ENCODE measurements around the gene IREB2.
"Not testable (repeated sequence)": the region's sequence is repeated elsewhere in the genome, so short reads cannot be mapped to it uniquely, and the experiment has no call there.

The IREB2 gene

DNA sequence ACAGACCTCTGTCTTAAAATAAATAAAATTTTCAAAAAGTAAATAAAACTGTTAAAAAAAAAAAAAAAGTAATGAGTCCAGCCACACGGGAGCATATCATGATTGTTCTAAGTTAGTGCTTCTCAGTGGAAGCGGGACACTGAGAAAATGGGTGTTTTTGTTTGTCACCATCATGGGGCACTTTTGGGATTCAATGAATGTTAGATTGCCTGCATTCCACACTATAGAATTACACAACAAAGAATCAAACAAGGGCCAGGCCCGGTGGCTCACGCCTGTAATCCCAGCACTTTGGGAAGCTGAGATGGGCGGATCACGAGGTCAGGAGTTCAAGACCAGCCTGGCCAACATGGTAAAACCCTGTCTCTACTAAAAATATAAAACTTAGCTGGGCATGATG is 3.3 kb upstream of the IREB2 start:
- not testable (repeated sequence) for DNase-seq

DNA sequence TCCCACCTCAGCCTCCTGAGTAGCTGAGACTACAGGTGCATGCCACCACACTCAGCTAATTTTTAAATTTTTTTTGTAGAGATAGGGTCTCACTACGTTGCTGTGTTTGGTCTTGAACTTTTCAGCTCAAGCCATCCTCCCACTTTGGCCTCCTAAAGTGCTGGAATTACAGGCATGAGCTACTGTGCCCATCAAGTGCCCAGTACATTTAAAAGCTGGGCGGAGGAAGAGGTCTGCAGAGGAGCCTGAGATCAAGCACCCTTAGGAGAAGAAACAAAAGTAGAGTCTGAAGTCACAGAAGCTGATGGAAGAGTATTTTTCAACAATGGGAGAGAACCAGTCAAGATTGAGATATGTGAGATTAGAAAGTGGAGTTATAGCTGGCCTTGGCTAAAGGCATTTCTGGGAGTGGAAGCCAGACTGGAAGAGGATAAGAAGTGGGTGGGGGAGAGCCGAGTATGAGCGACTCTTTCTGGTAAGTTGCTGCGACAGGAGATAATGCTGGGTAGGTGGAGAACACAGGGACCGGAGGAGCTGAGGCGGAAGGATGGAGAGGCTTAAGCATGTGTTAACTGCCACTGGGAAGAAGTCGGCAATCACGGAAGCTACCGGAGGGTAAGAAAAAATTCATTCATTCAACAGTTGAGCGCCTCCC is 782 bp upstream of the IREB2 start:
- DNase-seq = no peak

DNA sequence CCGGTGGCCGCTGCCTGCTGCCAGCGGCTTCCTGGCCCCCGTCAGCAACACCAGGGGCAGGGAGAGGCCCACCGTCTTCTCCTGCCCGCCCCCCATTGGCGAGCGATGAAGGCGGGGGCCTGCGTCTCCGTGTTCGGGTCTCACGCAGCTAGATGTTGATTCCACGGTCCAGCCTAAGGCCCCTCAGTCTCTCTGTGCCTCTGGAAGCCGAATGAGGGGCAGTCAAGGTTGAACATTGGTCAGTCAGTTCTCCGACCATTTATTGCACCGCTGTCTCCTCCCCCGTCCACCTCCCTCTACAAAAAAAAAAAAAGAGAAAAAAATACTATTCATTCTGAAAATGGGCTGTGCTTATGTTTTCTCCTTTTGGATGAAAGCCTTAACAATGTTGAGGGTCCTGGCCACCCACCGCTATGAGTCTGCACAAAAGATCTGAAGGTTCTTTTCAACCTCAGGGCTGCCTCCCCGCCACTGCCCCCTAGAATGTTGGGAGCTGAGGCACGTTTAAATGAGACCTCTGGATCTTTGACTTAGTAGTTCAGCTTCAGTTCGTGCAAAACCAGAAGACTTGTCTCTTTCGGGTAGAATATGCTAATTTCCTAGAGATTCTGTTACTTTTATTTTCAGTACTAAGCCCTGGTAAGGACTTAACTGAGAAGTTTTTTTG is 736 bp downstream of the IREB2 start:
- no peak for DNase-seq

DNA sequence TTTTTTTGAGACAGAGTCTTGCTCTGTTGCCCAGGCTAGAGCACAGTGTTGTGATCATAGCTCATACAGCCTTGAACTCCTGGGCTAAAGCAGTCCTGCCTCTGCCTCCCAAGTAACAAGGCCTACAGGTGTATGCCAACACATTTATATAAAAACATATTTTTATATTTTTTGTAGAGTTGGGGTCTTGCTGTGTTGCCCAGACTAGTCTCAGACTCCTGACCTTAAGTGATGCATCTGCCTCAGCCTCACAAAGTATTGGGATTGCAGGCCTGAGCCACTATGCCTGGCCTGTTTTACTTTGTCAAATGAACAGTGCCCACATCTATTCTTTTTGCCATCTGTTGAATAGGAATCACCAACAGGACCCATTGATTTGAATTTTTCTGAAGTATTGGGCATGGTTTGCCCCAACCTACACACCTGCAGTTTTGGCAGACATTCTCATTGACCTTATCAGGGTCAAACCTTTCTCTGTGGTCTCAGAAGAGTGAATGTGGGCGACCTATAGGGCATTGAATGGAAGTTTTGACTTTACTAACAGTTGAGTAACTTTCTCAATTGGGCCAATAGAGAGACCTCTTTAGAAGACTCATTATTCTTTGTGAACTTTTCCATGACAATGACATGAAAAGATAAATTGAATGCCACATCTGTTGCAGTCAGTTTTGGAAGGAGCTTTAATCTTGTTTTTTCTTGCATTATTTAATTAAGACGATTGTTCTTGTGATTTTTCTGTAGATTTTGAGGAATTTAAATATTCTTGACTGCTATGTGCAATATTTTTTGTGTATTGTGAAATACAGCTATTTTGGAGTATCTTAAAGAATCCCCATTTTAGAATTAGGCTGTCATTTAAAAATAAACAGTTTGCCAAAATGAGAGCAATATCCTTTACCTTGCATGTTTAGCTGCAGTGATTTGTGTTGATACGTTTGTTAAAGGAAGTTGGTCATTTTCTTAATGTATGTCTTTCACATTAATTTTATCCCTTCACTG is 2.7 kb downstream of the IREB2 start:
- no peak for DNase-seq

DNA sequence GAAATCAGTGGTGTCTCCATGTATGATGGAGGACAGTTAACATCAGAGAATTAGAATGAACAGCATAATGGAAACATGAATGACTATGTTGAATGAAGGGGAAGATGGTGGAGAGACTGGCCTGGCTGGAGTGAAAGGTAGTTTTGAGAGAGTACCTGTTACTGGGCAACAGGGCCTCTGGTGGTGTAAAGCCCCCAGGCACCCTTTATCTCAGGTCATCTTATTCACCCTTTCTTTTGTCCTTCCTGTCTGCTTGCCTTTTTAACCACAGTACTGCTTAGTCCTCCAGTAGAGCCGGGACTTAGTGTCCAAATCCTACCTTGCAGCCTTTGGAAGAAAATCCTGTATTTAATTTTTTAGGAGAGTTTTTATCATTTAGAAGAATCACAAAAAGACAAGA is 6.2 kb downstream of the IREB2 start:
- no peak for DNase-seq

DNA sequence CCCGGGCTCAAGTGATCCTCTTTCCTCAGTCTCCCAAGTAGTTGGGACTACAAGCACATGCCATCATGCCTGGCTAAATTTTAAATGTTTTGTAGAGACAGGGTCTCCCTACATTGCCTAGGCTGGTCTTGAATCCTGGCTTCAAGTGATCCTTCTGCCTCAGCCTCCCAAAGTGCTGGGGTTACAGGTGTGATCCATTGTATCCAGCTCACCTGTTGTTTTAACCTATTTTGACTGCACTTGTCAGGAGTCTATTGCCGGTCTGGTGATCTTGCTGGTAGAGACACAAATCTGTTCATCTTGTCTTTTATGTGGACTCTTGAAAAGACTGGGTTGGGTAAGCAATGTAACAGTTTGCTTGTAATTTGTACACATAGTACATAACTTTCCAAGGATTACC is 7.9 kb downstream of the IREB2 start:
- no peak for DNase-seq

DNA sequence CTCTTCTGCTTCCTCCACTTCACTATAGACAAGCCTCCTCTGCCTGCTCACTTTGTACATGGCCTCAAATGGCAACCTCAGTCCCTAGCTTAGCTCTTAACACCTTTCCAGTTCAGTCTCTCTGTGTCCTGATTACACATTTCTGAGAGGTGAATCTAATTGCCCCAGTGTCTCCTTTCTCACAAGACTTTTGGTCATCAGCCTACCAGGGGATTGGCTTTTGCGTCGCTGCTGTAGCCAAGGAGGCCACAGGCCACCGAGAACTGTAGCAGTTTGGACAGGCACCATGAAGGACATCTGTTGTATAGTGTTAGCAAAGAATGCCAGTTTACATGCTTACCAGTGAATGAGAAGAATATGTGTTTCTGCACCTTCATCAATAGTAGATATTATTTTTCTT is 8.5 kb downstream of the IREB2 start:
- DNase-seq = no peak

DNA sequence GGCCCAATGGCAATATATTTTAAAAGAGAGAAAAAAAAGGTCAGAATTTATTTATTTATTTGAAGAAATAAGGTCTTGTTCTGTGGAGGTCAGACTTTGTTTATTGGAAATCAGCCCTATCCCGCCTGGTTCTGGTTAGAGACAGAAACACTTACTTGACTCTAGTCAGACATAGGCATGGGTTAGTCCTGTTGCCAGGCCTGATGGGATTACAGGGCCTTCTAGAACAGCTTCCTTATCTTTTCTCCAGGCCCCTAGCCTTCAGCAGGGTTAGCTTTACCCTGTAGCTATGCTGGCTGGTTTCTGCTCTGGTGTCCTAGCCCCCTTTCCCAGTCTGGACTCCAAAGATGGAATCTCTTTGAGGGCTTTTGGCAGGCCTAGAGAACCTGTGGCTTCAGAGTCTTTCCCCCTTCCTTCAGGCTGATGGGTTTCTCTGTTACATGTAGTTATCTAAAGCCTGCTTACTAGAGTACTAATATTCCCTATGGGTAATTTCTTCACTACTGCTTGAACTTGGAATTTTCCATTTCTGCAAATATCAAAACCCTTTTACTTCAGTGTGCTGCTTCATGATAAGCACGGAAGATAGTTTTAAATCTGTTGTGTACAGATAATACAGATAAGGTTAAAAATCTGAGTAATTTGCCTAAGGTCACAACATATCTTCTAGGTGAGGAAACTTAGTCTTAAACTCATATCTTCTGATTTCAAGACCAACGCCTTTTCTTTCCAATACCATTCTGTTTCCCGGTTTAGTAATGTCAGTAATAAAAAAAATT is 10.6 kb downstream of the IREB2 start:
- no peak for DNase-seq

DNA sequence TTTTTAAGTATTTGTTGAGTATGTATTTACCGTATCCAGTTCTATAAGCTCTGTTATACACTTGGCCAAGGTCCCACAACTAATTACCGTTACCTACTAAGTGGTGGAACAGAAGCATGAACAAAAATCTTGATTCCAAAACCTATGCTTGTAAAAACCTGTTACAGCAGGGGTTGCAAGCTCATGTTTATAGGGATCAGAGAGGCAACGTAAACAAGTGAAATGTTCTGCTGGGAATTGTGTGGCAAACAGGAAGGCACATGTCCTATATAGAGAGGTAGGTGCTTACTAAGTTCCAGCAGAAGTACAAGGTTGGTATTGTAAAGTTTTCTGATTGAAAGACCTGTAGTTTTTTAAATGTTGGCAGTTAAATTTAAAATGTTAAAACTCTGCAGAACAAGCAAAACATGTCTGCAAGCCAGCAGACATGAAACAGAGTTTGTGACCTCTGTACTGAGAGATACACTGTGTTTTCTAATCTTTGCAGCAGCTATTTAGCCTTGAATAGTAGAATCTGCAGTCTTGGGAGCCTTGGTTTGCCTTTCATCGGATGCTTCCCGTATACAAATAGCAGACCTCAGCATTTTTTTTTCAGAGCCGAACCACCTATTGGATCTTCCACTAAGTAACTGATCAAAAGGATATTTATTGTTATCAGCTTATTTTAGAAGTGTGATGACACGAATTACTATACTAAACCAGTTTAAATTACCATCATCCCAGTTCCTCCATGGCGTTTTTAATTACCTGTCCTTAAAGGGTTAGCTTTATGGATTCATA is 11.4 kb downstream of the IREB2 start:
- DNase-seq = no peak

DNA sequence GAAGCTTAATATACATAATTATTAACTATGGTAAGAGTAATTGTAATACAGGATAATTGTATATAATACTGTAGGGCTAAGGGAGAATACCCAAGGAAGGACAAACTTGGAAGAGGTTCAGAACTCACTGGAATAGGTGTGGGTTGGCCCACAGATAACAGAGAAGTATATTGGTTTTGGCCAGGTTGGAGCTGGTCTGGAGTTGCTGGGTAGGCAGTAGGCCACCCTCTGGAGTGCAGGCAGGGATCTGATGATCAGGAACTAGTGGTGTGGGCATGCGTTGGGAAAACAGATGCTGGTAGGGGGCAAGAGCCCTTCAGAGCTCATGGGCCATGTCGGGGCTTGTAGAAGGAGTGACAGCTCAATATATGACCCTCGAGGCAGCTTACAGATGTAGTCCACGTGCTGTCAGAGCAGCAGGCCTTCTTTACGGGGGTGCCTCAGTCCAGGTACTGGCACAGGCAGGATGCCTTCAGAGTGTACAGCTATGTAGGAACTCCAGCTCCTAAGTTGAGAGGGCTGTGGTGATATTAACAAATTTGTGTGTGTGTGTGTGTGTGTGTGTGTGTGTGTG is 12.4 kb downstream of the IREB2 start:
- DNase-seq = no peak

DNA sequence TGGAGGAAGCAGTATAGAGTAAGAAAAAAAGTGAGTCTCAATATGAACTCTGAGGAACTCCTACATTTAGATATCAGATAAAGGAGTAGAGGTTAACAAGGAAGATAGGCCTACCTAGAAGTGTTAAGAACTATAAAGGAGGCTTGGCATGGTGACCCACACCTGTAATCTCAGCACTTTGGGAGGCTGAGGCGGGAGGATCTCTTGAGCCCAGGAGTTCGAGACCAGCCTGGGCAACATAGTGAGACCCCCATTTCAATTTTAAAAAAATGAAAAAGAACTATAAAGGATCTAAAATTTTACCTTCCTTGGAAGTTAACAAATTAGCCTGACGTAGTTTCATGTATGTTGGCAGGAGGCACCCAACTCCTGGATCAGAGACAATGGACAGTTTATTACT is 14.5 kb downstream of the IREB2 start:
- DNase-seq = no peak

DNA sequence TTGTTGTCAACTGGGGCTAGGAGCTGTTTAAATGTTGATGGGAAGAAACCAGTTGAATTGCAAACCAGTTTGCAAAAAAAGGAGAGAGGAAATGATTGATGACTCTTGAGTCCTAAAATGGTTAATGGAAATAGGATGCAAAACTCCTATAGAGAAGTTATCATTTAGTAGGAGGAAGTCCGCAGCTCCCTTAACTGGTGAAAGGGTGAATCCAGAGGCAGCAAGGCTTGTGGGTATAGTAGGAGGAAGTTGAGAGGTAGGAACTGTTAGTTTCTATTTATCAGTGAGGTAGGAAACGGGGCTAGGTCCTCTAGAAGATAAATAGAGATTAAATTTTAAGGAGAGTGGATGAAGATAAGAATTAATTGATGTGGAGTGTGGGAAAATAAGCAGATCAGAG is 15.4 kb downstream of the IREB2 start:
- DNase-seq = no peak

DNA sequence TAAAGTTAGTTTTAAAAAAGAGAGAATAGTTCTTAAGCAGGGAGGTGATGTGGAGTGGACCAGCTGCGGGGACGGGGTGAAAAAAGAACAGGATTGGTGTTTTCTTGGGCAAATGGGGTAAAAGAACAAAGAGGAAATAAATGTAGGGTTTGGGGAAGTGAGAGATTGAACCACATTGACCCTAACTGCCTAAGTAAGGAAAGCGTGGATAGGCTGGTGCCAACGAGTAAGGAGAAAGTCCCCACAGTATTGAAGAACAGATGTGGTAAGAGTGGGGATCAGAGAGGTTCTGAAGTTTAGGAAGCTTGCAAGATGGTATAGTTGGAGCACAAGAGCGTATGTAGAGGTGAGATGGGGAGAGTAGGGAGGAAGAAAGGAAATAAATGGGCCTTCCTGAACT is 17.0 kb downstream of the IREB2 start:
- peak; percentile 39 for DNase-seq

DNA sequence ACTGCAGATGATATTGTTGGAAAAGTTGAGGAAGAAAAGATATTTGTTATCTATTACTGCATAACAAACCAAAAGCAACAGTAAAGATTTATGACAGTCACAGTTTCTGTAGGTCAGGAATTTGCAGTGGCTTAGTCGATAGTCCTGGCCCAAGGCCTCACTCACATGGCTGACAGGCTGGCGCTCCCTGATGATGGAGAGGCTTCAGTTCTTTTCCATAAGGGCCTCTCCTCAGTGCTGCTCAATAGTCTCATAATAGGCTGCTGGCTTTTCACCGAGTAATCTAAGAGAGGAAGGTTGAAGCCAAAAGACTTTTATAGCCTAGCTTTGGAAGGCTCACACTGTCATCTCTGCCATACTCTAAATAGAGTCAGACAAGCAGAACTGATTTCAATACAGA is 17.7 kb downstream of the IREB2 start:
- no peak for DNase-seq

DNA sequence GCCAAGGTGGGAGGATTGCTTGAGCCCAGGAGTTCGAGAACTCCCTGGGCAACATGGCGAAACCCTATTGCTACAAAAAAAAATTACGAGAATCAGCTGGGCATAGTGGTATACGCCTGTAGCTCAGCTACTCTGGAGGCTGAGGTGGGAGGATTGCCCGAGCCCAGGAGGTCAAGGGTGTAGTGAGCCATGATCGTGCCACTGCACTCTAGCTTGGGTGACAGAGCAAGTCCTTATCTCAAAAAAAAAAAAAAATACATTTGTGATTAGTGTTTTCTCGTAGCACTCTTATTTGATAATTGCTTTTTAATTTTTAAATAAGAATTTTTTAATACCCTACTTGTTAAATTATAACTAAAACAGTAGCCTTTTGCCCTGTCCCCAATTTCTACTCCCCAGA is 18.4 kb downstream of the IREB2 start:
- no peak for DNase-seq

DNA sequence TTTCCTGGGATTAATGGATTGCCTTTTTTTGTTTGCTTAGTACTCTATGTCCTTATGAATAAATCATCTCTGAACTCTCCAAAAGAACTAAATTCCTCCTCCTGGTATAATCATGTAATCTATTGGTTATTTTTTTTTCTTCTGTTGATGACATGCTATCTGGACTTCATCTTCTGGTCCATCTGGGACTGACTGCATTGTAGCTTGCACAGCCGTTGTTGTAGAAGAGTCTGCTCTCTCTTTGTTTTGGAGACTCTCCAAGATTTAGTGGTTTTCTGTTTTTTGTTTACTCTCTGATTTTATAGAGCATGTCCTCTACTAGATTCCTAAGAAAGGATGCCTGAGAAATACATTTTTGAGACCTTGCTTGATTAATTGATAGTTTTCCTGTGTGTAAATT is 19.1 kb downstream of the IREB2 start:
- DNase-seq = no peak

DNA sequence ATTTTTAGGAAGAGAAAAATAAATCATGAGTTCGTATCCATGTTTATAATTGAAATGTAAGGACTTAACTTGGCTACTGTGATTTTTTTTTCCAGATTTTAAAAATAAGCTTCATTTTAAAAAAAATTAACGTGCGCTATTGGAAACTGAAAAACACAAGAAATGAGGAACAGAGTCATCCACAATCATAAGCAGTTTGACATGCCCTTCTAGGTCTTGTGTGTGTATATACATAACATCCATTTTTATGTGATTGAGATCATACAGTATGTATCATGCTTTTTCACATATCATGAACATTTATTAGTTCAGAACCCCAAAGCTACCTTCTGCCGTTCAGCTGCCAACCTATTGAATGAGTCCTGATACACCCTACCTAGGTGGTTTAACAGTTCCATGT is 22.7 kb downstream of the IREB2 start:
- no peak for DNase-seq

DNA sequence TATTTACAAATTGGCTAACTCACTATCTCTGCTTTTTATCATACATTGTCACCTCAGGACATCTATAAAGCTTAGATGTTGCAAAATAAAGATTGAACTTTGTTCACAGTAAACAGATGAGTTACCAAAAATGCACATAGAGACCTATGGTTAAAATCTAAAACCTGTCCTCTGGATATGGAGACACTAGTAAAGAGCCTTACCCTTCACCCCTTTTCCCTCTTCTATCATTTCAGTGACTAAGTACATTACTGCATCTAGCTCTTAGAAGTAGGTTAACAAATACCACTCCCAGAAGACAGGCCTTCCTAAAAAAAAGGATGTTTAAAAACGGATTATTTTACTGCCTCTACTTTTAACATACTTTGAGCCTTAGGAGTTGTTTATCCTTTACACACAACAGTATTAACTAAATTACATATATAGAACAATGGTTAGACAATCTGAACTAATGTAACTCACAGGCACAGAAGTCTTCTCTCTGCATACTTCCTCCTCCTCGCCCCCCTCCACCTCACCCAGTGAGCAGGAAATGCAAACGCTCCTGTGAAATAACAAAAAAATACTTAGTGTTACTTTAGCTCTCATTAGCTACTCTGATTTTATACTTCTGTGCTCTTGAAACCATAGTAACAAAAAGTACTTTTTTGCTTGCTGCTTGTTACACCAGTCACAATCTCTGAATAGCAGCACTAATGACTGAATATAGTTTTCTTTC is 23.3 kb downstream of the IREB2 start:
- no peak for DNase-seq

DNA sequence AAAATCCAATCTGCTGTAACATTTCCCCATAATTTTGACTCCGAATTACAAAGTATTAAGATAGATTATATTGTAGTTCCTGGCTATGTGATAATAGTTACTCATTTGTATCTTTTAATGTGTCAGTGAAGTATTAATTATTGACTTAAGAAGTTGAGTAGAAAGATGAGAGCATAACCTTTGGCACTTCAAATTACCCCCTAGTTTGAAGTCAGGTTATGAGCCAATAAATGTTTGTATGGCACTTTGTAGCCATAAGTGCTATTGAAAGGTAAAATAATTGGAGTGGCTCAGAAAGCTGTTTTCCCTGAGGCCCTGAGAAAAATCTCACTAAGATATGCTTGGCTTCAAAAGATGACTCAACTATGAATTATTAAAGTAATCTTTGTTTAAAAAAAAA is 31.0 kb downstream of the IREB2 start:
- no peak for DNase-seq

DNA sequence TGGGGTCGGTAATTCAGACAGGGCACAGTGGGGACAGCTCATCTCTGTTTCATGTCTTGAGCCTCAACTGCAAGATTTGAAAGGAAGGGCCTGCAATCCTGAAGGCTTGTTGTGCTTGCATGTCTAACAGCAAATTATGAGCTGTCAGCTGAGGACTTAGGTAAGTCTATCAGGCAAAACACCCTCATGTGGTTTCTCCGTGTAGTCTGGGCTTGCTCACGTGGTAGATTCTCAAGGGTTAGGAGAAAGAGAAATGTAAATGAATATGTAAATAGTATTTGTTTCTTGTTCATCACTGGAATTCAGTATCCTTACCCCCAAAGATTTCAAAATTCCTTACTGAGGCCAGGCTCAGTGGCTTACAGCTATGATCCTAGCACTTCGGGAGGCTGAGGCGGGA is 39.3 kb downstream of the IREB2 start:
- DNase-seq = no peak

DNA sequence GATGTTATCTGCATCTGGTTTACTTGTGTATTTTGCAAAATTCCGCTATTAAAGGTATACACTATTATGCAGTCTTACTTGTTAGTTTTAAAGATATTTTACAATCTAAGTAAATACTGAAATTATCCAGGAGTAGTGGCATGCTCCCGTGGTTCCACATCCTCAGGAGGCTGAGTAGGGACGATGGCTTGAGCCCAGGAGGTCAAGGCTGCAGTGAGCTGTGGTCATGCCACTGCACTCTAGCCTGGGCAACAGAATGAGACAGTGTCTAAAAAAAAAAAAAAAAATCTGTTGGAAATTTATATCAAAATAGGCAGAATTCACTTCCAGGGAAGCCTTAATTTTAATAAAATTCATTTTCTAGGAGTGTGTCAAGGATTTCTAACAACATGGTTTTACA is 41.6 kb downstream of the IREB2 start:
- DNase-seq = no peak
